ENCODE results near the gene NHP2. TPM values are rescaled to one million over a fixed set of nuclear protein-coding genes. Genes with fewer than 3 reads are reported as not detected.

NHP2 gene
- total and polyA plus RNA-seq, 8 donors = 4.0 to 182 (median 82.6) TPM

DNA sequence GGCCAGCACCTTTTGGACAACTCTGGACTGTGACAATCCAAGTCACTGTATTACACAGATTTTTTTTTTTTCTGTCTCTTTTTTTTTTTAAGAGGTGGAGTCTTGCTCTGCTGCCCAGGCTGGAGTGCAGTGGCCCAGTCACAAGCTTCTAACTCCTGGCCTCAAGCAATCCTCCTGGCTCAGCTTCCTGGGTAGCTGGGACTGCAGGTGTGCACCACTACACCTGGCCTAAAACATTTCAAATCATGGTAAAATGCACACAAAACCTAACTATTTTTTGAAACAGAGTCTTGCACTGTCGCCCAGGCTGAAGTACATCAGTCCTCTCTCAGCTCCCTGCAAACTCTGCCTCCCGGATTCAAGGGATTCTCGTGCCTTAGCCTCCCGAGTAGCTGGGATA, 47.6 kb downstream of the NHP2 start:
- TF ChIP-seq POLR2A (IDR thresholded peaks at IDR 0.05) (no peak), EP300 (IDR thresholded peaks at IDR 0.05) (no peak), CTCF (IDR thresholded peaks at IDR 0.05) (no peak), POLR2AphosphoS5 (IDR thresholded peaks at IDR 0.05) (no peak)
- peaks cover 0 to 28% (median 6%) of the 10 kb centered on the region in 4 donors for H3K4me1 ChIP-seq
- H3K27ac ChIP-seq = no peak overlapping the region
- H3K9me3 ChIP-seq = no peaks in the 10 kb centered on the region
- 67 to 72% (median 70%) methylated on average over 4 of the region's 4 CpGs for WGBS, 5 donors
- intact Hi-C loops (cut with DNase I; ENCODE audit: low total_unique reads) = no loop called here
- DNase-seq = no peak
- no peak overlapping the region for H3K4me3 ChIP-seq
- H3K36me3 ChIP-seq = no peaks in the 10 kb centered on the region
- peaks cover 0 to 6% (median 0%) of the 10 kb centered on the region in 3 donors for H3K27me3 ChIP-seq

DNA sequence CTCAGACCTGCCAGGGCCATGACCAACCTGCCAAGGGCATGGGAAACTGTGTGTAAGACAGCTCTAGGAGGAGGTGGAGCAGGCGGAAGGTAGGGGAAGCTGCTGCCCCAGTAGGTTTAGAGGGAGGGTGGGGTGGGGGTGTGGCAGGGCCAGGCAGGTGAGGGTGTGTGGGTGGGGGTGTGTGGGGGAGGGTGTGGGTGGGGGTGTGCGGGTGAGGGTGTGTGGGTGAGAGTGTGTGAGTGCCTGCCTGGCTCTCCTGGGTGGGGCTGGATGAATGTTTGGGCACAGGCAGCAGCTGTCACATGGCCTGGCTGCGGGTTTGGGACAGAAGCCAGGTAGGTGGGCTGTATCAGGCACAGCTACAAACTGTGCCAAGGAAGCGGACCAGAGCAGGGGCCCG, 49.2 kb downstream of the NHP2 start:
- Histone ChIP-seq H3K9me3 (no peaks in the 10 kb centered on the region), H3K4me3 (no peak overlapping the region), H3K27ac (peak overlapping the region in 3 of 5 donors; percentile 33 to 46 (median 34)), H3K27me3 (no peaks in the 10 kb centered on the region), H3K36me3 (no peaks in the 10 kb centered on the region), H3K4me1 (peaks cover 0 to 28% (median 6%) of the 10 kb centered on the region in 4 donors)
- intact Hi-C loops (cut with DNase I; ENCODE audit: low total_unique reads) = no loop called here
- DNase-seq = peak; percentile 78
- 20 to 41% (median 28%) methylated on average over 3 to 5 of the region's 5 CpGs for WGBS, 5 donors
- TF ChIP-seq POLR2AphosphoS5 (IDR thresholded peaks at IDR 0.05) (no peak), EP300 (IDR thresholded peaks at IDR 0.05) (no peak), CTCF (IDR thresholded peaks at IDR 0.05) (no peak), POLR2A (IDR thresholded peaks at IDR 0.05) (no peak)

GRCh38 chr5:178103612-178104011, 50.1 kb downstream of the NHP2 start:
- TF ChIP-seq EP300 (IDR thresholded peaks at IDR 0.05) (no peak), CTCF (IDR thresholded peaks at IDR 0.05) (no peak), POLR2A (IDR thresholded peaks at IDR 0.05) (no peak), POLR2AphosphoS5 (IDR thresholded peaks at IDR 0.05) (no peak)
- Histone ChIP-seq H3K27me3 (peaks cover 0 to under 1% (median 0%) of the 10 kb centered on the region in 3 donors), H3K4me1 (peaks cover 0 to 21% (median 2%) of the 10 kb centered on the region in 4 donors), H3K36me3 (no peaks in the 10 kb centered on the region), H3K27ac (peak overlapping the region in 1 of 5 donors; percentile 18), H3K4me3 (no peak overlapping the region), H3K9me3 (no peaks in the 10 kb centered on the region)
- DNase-seq = no peak
- intact Hi-C loops (cut with DNase I; ENCODE audit: low total_unique reads) = no loop called here
- WGBS, 5 donors = 87 to 92% (median 91%) methylated on average over 12 of the region's 12 CpGs

Other genes starting within 250 kb of the NHP2 start
- not detected for gene PROP1, start 157.6 kb downstream of the NHP2 start, total RNA-seq
- gene PROP1, start 157.6 kb downstream of the NHP2 start, polyA plus RNA-seq = not detected
- 1 to 10 TPM in 4 of 5 donors, not detected in 1; 2.7 to 6.1 (median 3.9) TPM for gene N4BP3, start 40.4 kb downstream of the NHP2 start, total RNA-seq
- gene N4BP3, start 40.4 kb downstream of the NHP2 start, polyA plus RNA-seq = 1 to 10 TPM; 2.6 to 3.8 (median 2.9) TPM
- gene RMND5B, start 22.9 kb downstream of the NHP2 start, total RNA-seq = 10 to 100 TPM; 25.3 to 72.9 (median 50.9) TPM
- 10 to 100 TPM; 28.2 to 35.5 (median 28.9) TPM for gene RMND5B, start 22.9 kb downstream of the NHP2 start, polyA plus RNA-seq
- not detected for gene GMCL2, start 33.5 kb upstream of the NHP2 start, total RNA-seq
- gene GMCL2, start 33.5 kb upstream of the NHP2 start, polyA plus RNA-seq = not detected
- gene HNRNPAB, start 50.6 kb upstream of the NHP2 start, total RNA-seq = 100 to 1,000 TPM in 2 of 5 donors, 10 to 100 TPM in 3; 25.1 to 327 (median 92.9) TPM
- 100 to 1,000 TPM; 115 to 139 (median 117) TPM for gene HNRNPAB, start 50.6 kb upstream of the NHP2 start, polyA plus RNA-seq
- gene PHYKPL, start 78.9 kb upstream of the NHP2 start, total RNA-seq = 100 to 1,000 TPM in 2 of 5 donors, 10 to 100 TPM in 3; 32.1 to 262 (median 56.2) TPM
- 10 to 100 TPM; 22.9 to 38.3 (median 25.9) TPM for gene PHYKPL, start 78.9 kb upstream of the NHP2 start, polyA plus RNA-seq